SK-N-MC (cell line): ENCODE data around the gene RING1.

Experiments used
- EZH2 ChIP-seq: fragments of 200-600 bp; sonication (generic); IDR thresholded peaks from one replicate; pipeline ENCODE4 v1.6.1; 2017; ENCODE audit warnings: antibody characterized with exemption
- FOXP2 ChIP-seq: optimal IDR thresholded peaks from 2 replicates; pipeline ENCODE3; 2011; ENCODE audit warnings: mild to moderate bottlenecking, moderate library complexity; ENCODE audit not compliant: insufficient read depth; ENCODE audit errors: extremely low read length, control extremely low read depth
- POLR2AphosphoS5 ChIP-seq: IDR thresholded peaks from 2 replicates; pipeline ENCODE4 v1.6.1; 2012; ENCODE audit warnings: mild to moderate bottlenecking, low read depth, low read length, borderline replicate concordance

DNA sequence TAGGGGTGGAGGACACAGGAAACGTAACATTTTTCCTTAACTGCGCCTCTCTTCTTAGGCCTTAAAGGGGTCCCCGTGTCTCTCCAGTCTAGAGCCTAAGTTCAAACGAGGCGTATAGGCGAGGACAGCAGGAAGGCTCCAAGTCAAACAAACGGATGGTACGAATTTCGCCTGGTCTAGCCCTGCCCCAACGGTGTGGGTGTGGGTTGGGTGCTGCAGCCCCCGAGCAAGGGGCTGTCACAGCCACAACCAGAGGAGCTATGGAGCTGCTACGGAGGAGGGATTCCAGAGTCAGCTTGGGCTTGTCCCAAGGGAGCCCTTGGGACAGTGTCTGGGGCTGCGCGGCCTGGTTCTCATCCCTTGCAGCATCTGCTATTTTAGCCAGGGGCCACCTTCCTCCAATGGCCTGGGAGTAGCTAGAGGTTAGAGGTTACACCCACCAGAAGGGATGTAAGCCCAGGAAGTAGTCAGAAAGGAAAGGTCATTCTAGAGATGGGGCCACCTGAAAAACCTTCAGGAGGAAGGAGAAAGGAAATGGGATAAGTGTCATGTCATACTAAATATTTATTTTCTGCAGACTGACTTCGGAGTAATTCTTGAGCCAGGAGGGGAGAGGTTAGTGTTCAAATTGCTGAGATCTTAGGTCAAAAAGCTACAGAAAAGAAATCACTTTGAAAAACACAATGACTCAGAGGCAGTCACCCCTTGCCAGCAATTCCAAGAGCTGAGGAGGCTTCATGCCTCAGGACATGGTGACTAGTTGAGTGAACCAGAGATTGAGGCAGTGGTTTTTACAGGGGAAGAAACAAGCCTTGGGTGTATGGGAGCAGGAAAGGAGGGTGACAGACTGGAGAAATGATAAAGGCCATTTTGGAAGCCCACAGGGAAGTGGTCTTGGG is 41.7 kb downstream of the RING1 start:
- no peak for TF ChIP-seq POLR2AphosphoS5
- TF ChIP-seq EZH2 = no peak
- no peak for TF ChIP-seq FOXP2
